Calu3 (cell line): ENCODE data around the gene GALNT17. TPM values are rescaled to one million over a fixed set of nuclear protein-coding genes. Genes with fewer than 3 reads are reported as not detected.

ENCODE experiments used
- BruUV-seq: library from RNA; stranded (reverse); fragments of 400-500 nt; replicated peaks from 2 replicates; lab custom pipeline; 2021; lab: Mats Ljungman, UMichigan
- CTCF ChIA-PET: fragments of 300-600 bp; sonication (Branson Sonifier 250); formaldehyde crosslinking; loops from one replicate; lab custom pipeline; 2022; ENCODE audit warnings: antibody characterized with exemption; lab: Charles Lee
- DNase-seq: peaks from one replicate; pipeline ENCODE4 v3.0.0; 2022
- H3K27ac Mint-ChIP-seq: one replicate; pipeline ENCODE4 v1.8.0; 2022; ENCODE audit warnings: mixed read lengths; ENCODE audit not compliant: unreplicated experiment
- H3K27me3 Mint-ChIP-seq: one replicate; pipeline ENCODE4 v1.8.0; 2022; ENCODE audit warnings: mixed read lengths; ENCODE audit not compliant: unreplicated experiment
- H3K36me3 Mint-ChIP-seq: one replicate; pipeline ENCODE4 v1.8.0; 2022; ENCODE audit warnings: mild to moderate bottlenecking, moderate library complexity, mixed read lengths; ENCODE audit not compliant: insufficient read depth, unreplicated experiment
- H3K4me1 Mint-ChIP-seq: one replicate; pipeline ENCODE4 v1.8.0; 2022; ENCODE audit warnings: mild to moderate bottlenecking, low read depth, mixed read lengths; ENCODE audit not compliant: unreplicated experiment
- H3K4me3 Mint-ChIP-seq: one replicate; pipeline ENCODE4 v1.8.0; 2022; ENCODE audit warnings: mild to moderate bottlenecking, low read depth, moderate library complexity, mixed read lengths; ENCODE audit not compliant: unreplicated experiment
- H3K9me3 Mint-ChIP-seq: one replicate; pipeline ENCODE4 v1.8.0; 2022; ENCODE audit warnings: low read depth, mixed read lengths; ENCODE audit not compliant: unreplicated experiment
- CTCF ChIP-seq: fragments of 200-600 bp; IDR thresholded peaks from one replicate; pipeline ENCODE4 v1.8.0; 2022; ENCODE audit warnings: antibody characterized with exemption; ENCODE audit not compliant: unreplicated experiment
- intact Hi-C: fragments of 100-400 bp; cut with micrococcal nuclease; formaldehyde crosslinking; loops from one replicate; pipeline ENCODE4 v1.10.0; 2022; ENCODE audit not compliant: unreplicated experiment
- total RNA-seq: library from RNA; stranded (reverse); gene quantifications from 2 replicates; pipeline ENCODE4 v1.2.3, GENCODE V29; 2022

The GALNT17 gene
- total RNA-seq, 1 experiment from 2014 or later = not detected

- H3K9me3 Mint-ChIP-seq = peaks cover 9% of the 10 kb centered on the region
- no peaks in the 10 kb centered on the region for H3K36me3 Mint-ChIP-seq
- no peaks in the 10 kb centered on the region for H3K4me1 Mint-ChIP-seq
- no peak overlapping the region for H3K27ac Mint-ChIP-seq
- no peak for TF ChIP-seq CTCF
- no TSS peak for BruUV-seq
- no peaks in the 10 kb centered on the region for H3K27me3 Mint-ChIP-seq
- intact Hi-C loops = no loop called here
- no peak for DNase-seq
- CTCF ChIA-PET = no interaction called here
- H3K4me3 Mint-ChIP-seq = no peak overlapping the region
Measured at GRCh38 chr7:71343039-71343438, 211.1 kb downstream of the GALNT17 start.

- Mint-ChIP-seq H3K27me3 (no peaks in the 10 kb centered on the region), H3K36me3 (no peaks in the 10 kb centered on the region), H3K9me3 (peaks cover 9% of the 10 kb centered on the region), H3K4me1 (no peaks in the 10 kb centered on the region), H3K27ac (no peak overlapping the region), H3K4me3 (no peak overlapping the region)
- no peak for DNase-seq
- no TSS peak for BruUV-seq
- CTCF ChIA-PET = no interaction called here
- intact Hi-C loops = no loop called here
- TF ChIP-seq CTCF = no peak
Measured at GRCh38 chr7:71343892-71344291, 211.9 kb downstream of the GALNT17 start.

GRCh38 chr7:71345117-71345884 lies 213.4 kb downstream of the GALNT17 start:
- no peaks in the 10 kb centered on the region for H3K36me3 Mint-ChIP-seq
- no peaks in the 10 kb centered on the region for H3K4me1 Mint-ChIP-seq
- no TSS peak for BruUV-seq
- TF ChIP-seq CTCF = no peak
- no peaks in the 10 kb centered on the region for H3K27me3 Mint-ChIP-seq
- DNase-seq = no peak
- CTCF ChIA-PET = no interaction called here
- H3K9me3 Mint-ChIP-seq = peaks cover 8% of the 10 kb centered on the region
- H3K4me3 Mint-ChIP-seq = no peak overlapping the region
- H3K27ac Mint-ChIP-seq = no peak overlapping the region
- intact Hi-C loops = no loop called here

GRCh38 chr7:71348821-71349681 lies 217.1 kb downstream of the GALNT17 start:
- no peak for DNase-seq
- intact Hi-C loops = no loop called here
- Mint-ChIP-seq H3K27me3 (no peaks in the 10 kb centered on the region), H3K4me3 (no peak overlapping the region), H3K36me3 (no peaks in the 10 kb centered on the region), H3K9me3 (peaks cover 23% of the 10 kb centered on the region), H3K27ac (no peak overlapping the region), H3K4me1 (no peaks in the 10 kb centered on the region)
- no TSS peak for BruUV-seq
- TF ChIP-seq CTCF = no peak
- CTCF ChIA-PET = no interaction called here
